ENCODE measurements around the gene CXCR3.
A peak's percentile ranks its signal among the peaks of the same experiment; 100 is the strongest.
"Not testable (repeated sequence)": the region's sequence is repeated elsewhere in the genome, so short reads cannot be mapped to it uniquely, and the experiment has no call there.

The CXCR3 gene

DNA sequence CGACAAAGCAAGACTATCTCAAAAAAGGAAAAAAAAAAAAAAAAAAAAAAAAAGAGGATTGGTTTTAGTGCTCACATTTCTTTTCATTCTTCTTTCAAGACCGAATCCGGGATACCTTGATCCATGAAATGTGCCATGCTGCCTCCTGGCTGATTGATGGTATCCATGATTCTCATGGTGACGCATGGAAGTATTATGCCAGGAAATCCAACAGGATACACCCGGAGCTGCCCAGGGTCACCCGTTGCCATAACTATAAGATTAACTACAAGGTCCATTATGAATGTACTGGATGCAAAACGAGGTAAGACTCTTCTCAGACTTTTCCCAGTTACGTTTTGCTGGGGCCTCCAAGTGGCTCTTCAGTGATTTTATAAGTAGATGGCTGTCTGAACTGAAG is 6.1 kb downstream of the CXCR3 start:
- no peak for DNase-seq (ENCODE audit: low read depth)
- TF ChIP-seq, protein P1, sequence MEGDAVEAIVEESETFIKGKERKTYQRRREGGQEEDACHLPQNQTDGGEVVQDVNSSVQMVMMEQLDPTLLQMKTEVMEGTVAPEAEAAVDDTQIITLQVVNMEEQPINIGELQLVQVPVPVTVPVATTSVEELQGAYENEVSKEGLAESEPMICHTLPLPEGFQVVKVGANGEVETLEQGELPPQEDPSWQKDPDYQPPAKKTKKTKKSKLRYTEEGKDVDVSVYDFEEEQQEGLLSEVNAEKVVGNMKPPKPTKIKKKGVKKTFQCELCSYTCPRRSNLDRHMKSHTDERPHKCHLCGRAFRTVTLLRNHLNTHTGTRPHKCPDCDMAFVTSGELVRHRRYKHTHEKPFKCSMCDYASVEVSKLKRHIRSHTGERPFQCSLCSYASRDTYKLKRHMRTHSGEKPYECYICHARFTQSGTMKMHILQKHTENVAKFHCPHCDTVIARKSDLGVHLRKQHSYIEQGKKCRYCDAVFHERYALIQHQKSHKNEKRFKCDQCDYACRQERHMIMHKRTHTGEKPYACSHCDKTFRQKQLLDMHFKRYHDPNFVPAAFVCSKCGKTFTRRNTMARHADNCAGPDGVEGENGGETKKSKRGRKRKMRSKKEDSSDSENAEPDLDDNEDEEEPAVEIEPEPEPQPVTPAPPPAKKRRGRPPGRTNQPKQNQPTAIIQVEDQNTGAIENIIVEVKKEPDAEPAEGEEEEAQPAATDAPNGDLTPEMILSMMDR (conservative IDR thresholded peaks at IDR 0.05; ENCODE audit: control insufficient read depth, insufficient read depth, low read depth, low read length): no peak
- H3K4me3 ChIP-seq (ENCODE audit: control insufficient read depth, low read depth, low read length): no peak overlapping the region

DNA sequence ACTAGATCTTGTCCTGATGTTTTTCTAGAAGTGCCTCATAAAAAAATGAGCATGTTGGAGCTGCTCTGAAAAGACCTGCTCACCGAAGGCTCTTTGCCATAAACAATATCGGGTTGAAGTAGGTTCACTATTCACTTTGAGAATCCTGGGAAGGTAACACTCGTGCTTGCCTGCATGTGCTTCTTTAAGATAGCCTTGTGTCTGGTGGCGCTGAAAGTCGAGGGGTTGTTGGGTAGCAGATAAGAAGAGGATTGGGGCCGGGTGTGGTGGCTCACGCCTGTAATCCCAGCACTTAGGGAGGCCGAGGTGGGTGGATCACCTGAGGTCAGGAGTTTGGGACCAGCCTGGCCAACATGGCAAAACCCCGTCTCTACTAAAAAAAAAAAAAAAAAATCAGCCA is 6.6 kb downstream of the CXCR3 start:
- DNase-seq (ENCODE audit: low read depth); H3K4me3 ChIP-seq (ENCODE audit: control insufficient read depth, low read depth, low read length): not testable (repeated sequence)

DNA sequence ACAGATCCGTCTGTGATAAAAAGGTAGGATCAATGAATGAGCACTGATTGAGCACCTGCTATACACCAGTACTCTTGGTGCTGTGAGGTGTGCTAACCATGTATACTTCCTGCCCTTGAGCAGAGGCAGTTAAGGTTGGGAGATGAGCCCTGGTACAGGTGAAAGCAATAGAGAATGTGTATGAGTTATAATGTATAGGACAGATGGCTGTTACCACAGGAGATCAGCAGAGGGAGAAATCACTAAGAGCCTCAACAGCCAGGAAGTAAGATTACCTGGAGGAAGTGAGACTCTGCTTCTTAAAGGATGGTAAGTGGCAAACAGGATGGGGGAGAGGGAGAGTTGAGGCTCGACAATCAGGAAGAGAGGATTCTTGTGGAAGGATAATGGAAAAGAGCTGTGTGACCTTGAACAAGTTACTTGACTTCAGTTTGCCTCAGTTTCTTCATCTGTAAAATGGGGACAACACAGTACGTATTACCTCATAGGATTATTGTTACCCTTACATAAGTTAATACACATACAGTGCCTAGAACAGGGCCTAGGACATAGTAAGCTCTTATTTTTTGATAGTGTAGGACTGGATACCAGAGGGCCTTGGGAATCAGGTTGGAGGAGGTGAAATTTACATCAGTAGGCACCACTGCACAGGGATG is 9.1 kb downstream of the CXCR3 start:
- TF ChIP-seq, protein P1 (conservative IDR thresholded peaks at IDR 0.05; ENCODE audit: control insufficient read depth, insufficient read depth, low read depth, low read length): no peak
- H3K4me3 ChIP-seq (ENCODE audit: control insufficient read depth, low read depth, low read length): no peak overlapping the region
- DNase-seq (ENCODE audit: low read depth): no peak

DNA sequence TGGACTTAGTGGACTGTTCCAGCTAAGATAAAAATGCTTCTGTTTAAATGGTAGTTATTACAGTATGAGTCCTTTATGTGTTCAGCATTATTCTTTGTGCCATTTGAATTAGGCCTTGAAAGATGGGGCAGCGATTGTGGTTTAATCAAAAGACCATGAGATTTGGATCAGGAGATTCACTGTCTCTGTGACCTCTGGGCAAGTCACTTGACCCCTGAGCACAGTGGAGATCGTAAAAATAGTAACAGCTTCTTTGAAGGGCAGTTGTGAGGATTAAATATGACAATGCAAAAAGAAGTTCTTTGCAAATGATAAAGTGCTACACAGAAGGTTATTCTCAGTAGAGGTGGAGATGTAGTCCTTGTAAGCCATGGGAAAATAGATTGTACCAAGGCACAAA is 10.8 kb downstream of the CXCR3 start:
- DNase-seq (ENCODE audit: low read depth): no peak
- TF ChIP-seq, protein P1 (conservative IDR thresholded peaks at IDR 0.05; ENCODE audit: control insufficient read depth, insufficient read depth, low read depth, low read length): no peak
- H3K4me3 ChIP-seq (ENCODE audit: control insufficient read depth, low read depth, low read length): no peak overlapping the region

DNA sequence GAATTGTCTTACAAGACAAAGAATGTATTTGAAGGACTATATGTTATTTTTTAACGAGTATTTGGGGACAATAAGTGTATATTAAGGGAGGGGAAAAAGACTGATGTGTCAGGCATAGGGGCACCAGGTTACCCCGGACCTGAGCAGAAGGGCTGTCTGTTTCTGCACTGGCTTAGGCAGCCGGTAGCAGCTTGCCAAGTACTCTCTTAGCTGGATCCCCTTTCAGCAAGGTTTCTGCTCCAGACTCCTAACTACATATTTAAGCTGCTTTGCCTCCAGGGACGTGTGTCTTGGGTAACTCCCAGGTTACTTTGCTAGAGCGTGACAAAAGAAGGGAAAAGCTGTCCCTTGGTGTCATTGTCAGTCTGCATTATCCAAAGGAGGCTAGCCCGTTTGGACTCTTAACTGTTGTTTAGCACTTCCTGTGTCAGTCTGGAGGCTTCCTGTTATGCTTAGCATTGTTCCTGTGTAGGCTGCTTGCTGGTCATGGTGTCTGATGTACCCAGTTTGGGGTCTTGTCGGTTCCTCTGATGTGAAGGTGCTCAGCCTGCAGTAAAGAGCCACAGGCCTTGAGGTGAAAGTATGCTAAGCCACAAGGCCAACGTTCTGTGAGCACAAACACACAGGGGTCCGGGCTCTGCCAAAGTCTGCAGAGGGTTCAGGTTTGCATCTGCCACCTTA is 11.6 kb downstream of the CXCR3 start:
- DNase-seq (ENCODE audit: low read depth): no peak
- TF ChIP-seq, protein P1 (conservative IDR thresholded peaks at IDR 0.05; ENCODE audit: control insufficient read depth, insufficient read depth, low read depth, low read length): no peak
- no peak overlapping the region for H3K4me3 ChIP-seq (ENCODE audit: control insufficient read depth, low read depth, low read length)

DNA sequence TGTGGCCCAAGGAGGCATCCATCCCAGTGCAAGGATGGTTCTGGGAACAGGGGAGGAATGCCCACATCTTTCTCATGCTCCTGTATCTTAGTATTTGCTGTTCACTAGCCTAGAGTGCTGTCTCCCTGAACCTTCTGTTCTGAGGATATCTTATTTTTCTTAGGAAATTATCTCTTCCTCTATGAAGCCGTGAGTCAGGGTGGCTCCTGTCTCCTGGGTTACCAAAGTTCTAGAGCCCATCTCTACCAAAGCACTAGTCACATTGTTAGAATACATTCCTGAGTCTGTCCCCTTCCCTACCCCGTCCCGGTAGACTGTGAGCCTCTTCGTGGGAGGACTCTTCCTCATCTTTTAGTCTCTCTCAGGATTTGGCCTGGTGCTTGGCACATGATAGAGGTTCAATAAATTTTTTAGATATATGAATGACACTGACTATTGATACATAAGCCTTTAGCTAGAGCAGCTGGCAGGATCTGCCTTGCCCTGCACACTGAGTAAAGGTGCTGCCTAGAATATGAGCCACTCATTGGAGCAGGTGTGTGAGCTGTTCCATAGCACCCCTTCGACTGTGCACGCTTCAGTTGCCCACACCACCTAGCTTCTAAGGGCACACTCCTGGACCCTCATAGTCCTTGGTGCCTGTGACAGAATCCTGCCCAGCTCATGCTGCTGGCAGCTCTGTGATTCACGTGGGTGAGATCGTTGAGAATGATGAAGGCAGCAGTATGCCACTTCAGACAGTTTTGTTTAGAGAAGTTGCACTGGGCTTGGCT is 13.3 kb downstream of the CXCR3 start:
- DNase-seq (ENCODE audit: low read depth): no peak
- H3K4me3 ChIP-seq (ENCODE audit: control insufficient read depth, low read depth, low read length): no peak overlapping the region
- TF ChIP-seq, protein P1 (conservative IDR thresholded peaks at IDR 0.05; ENCODE audit: control insufficient read depth, insufficient read depth, low read depth, low read length): no peak

DNA sequence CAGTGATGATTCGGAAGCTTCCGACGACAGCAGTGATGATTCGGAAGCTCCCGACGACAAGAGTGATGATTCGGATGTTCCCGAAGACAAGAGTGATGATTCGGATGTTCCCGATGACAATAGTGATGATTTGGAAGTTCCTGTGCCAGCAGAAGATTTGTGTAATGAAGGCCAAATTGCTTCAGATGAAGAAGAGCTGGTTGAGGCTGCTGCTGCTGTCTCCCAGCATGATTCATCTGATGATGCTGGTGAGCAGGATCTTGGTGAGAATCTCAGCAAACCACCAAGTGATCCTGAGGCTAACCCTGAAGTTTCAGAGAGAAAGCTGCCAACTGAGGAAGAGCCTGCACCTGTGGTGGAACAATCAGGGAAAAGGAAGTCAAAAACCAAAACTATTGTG is 14.2 kb downstream of the CXCR3 start:
- TF ChIP-seq, protein P1 (conservative IDR thresholded peaks at IDR 0.05; ENCODE audit: control insufficient read depth, insufficient read depth, low read depth, low read length): no peak
- peak; percentile 88 for DNase-seq (ENCODE audit: low read depth)
- H3K4me3 ChIP-seq (ENCODE audit: control insufficient read depth, low read depth, low read length): no peak overlapping the region

Measured in fibroblast of mammary gland (primary cell).